Measurements from ENCODE around the gene DMKN.
"Not testable (repeated sequence)": the region's sequence is repeated elsewhere in the genome, so short reads cannot be mapped to it uniquely, and the experiment has no call there.

The DMKN gene

GRCh38 chr19:35474104-35474503 is 39.3 kb downstream of the DMKN start:
- no peak for TF ChIP-seq CTCF (IDR thresholded peaks at IDR 0.05; ENCODE audit: low read depth, low read length, missing control alignments)
- no peak overlapping the region for H3K4me3 ChIP-seq (ENCODE audit: low read depth, low read length)
- no peak for DNase-seq (ENCODE audit: low read depth)

DNA sequence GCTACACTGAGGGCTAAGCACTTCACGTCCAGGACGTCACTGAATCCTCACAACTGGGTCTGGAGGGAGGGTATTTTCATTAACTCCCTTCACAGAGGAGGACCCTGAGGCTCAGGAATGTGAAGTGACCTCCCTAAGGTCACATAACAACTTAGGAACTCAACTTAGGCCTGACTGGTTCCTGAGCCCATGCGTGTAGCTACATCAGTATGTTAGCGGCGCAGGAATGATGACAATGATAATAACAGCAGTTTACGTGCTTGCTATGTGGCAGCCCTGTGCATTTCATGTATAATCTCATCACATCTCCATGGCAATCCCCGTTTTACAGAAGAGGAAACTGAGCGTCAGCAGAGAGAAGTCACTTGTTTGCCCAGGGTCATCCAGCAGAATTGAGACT is 41.5 kb downstream of the DMKN start:
- no peak overlapping the region for H3K4me3 ChIP-seq (ENCODE audit: low read depth, low read length)
- no peak for DNase-seq (ENCODE audit: low read depth)
- no peak for TF ChIP-seq CTCF (IDR thresholded peaks at IDR 0.05; ENCODE audit: low read depth, low read length, missing control alignments)

DNA sequence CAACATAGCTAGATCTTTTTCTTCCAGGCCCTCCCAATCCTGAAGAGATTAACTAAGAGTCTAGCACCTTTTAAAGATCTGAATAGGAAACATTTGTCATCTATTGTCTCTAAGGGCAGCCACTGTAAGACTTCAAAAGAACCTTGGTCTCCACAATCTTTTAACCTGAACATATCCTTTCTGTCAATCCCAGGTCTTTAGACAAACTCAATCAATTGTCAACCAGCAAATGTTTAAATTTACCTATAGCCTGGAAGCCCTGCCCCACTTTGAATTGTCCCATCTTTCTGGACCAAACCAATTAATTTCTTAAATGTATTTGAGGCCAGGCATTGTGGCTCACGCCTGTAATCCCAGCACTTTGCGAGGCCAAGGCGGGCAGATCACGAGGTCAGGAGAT is 42.4 kb downstream of the DMKN start:
- not testable (repeated sequence) for H3K4me3 ChIP-seq (ENCODE audit: low read depth, low read length); DNase-seq (ENCODE audit: low read depth)

DNA sequence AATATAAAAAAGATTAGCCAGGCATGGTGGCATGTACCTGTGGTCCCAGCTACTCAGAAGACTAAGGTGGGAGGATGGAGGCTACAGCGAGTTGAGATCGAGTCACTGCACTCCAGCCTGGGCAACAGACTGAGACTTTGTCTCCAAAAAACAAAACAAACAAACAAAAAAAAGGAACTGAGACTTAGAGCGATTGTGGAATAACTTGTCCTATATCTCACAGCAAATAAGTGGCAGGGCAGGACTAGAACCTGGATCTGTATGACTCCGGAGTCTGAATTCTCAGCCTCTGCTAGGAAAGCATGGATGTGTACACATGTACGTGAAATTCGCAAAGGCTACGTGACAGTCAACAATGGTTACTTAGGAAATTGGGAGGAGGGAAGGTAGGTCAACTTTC is 43.3 kb downstream of the DMKN start:
- no peak for DNase-seq (ENCODE audit: low read depth)
- no peak for TF ChIP-seq CTCF (IDR thresholded peaks at IDR 0.05; ENCODE audit: low read depth, low read length, missing control alignments)
- H3K4me3 ChIP-seq (ENCODE audit: low read depth, low read length), result no peak overlapping the region

- TF ChIP-seq CTCF (IDR thresholded peaks at IDR 0.05; ENCODE audit: low read depth, low read length, missing control alignments), result peak; percentile 92
- no peak overlapping the region for H3K4me3 ChIP-seq (ENCODE audit: low read depth, low read length)
- DNase-seq (ENCODE audit: low read depth), result peak; percentile 68
Measured at GRCh38 chr19:35468637-35469036, 44.8 kb downstream of the DMKN start.

- DNase-seq (ENCODE audit: low read depth), result no peak
- no peak for TF ChIP-seq CTCF (IDR thresholded peaks at IDR 0.05; ENCODE audit: low read depth, low read length, missing control alignments)
Measured at GRCh38 chr19:35466259-35466658, 47.2 kb downstream of the DMKN start.

GRCh38 chr19:35462956-35463355 is 50.5 kb downstream of the DMKN start:
- not testable (repeated sequence) for H3K4me3 ChIP-seq (ENCODE audit: low read depth, low read length); DNase-seq (ENCODE audit: low read depth)

More at GRCh38 chr19:35466259-35466658, 47.2 kb downstream of the DMKN start:
- no peak overlapping the region for H3K4me3 ChIP-seq (ENCODE audit: low read depth, low read length)

- DNase-seq (ENCODE audit: low read depth), result peak; percentile 87
- no peak overlapping the region for H3K4me3 ChIP-seq (ENCODE audit: low read depth, low read length)
- TF ChIP-seq CTCF (IDR thresholded peaks at IDR 0.05; ENCODE audit: low read depth, low read length, missing control alignments), result no peak
Measured at GRCh38 chr19:35462476-35462953, 50.9 kb downstream of the DMKN start.

DNA sequence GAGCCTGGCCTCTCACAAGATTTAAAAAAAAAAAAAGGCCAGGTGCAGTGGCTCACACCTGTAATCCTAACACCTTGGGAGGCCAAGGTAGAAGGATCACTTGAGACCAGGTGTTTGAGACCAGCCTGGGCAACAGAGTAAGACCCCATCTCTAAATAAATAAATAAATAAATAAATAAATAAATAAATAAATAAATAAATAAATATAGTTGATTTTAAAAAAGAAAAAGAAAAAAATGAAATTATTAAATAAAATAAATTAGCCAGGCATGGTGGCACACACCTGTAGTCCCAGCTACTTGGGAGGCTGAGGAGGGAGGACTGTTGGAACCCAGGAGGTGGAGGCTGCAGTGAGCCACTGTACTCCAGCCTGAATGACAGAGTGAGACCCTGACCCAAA is 51.7 kb downstream of the DMKN start:
- not testable (repeated sequence) for H3K4me3 ChIP-seq (ENCODE audit: low read depth, low read length); DNase-seq (ENCODE audit: low read depth)

All from GM12864 (cell line).